ENCODE measurements around the gene ZFR2.

- peak; percentile 65 for TF ChIP-seq CTCF (conservative IDR thresholded peaks at IDR 0.05; ENCODE audit: low read depth, low read length)
- no peak for TF ChIP-seq EZH2 (IDR thresholded peaks at IDR 0.05; ENCODE audit: low read length, unreplicated experiment)
These were observed 16.1 kb downstream of the ZFR2 start for GRCh38 chr19:3852614-3853254.
